ENCODE results near the gene PPBP.
"Not testable (repeated sequence)": the region's sequence is repeated elsewhere in the genome, so short reads cannot be mapped to it uniquely, and the experiment has no call there.

PPBP gene

DNA sequence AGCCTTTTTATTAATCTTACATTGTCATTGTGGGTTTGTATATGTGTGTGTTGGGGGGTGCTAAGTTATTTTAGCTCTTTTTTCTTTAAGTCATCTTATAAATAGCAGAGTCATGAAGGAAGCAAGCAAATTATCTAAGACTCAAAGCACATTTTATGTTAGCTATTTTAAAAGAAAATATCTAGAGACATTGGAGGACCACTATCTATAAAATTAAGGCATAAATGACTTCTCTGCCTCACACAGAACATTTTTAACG lies 3.7 kb upstream of the PPBP start:
- no peak for DNase-seq

DNA sequence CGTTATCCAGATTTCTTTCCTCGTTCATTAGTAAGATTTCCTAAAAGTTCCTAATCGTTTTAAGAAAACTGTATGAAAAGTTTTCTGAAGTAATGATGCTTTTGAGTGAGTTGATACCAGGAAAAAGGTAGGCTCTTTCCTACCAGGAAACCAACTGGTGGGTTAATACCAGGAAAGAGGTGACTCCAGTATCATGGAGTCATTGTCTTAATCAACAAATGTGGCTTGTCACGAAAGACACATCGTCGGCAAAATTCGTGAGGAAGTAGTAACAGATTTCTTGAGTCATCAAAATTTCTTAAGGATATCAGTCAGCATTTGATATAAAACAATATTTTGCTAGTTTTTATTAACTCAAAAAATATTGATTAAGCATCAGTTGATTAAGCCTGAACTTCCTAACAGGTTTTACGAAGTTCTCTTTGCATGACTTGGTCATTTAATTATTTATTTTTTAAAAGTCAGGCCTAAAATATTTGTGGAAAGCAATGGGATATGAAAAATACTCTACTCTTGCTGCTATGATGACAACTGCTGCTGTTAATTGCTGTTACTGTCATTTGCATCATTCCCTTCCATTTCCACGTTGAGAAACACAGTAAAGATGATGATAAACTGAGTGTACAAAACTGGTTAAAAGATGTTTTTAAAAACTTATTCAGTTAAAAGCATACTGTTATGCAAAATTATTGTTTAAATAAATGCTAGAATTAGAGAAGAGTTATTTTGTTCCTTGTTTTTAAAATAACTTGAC lies 3.2 kb upstream of the PPBP start:
- DNase-seq = no peak

DNA sequence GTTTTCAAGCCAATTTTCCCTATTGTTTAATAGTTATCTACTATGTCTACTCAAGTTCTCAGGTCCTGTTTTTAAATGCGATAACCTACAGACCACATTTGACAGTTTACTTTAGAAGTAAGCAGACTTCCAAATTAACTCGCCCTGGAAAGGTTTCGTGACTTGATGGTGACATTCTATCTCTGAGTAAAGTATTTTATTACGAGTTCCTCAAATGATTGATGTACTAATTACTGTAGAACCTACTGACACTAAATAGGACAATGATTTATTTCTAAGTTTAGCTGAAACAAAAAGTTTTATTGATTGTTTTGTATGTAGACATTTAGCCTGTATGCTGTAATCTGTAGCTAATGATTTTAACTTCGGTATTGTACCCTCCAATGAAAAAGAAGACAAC lies 1.9 kb upstream of the PPBP start:
- DNase-seq = no peak

DNA sequence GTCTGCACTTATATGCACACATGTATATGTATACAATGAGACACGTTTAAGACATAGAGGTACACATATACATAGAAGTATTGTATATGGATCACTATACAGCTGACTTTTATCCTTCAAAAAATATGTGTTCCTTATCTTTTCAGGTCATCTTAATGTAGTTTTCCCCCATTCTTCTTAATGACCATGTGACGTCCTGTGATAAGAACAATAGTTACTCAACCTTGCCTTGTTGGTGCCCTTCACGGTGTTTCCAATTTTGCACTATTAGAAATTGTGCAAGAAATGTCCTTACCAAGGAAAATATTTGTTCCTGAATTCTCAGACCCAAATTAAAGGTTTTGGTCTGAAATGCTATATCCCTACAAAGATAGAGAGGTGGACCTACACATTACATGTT lies 1.0 kb upstream of the PPBP start:
- no peak for DNase-seq

DNA sequence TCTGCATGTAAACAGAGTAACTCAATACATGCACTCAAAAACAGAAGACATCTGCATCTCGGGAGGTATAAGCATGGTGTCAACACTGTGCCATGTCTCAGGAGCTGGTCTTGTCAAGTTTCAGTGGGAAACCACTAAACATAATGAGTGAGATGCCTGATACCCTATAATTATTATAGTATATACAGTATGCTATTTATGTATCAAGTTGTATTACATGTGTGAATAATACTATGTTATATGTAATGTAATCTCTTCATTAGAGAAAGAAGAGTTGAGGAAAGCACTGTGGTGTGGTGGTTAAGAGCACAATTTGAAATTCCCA lies 2.5 kb downstream of the PPBP start:
- DNase-seq = no peak

DNA sequence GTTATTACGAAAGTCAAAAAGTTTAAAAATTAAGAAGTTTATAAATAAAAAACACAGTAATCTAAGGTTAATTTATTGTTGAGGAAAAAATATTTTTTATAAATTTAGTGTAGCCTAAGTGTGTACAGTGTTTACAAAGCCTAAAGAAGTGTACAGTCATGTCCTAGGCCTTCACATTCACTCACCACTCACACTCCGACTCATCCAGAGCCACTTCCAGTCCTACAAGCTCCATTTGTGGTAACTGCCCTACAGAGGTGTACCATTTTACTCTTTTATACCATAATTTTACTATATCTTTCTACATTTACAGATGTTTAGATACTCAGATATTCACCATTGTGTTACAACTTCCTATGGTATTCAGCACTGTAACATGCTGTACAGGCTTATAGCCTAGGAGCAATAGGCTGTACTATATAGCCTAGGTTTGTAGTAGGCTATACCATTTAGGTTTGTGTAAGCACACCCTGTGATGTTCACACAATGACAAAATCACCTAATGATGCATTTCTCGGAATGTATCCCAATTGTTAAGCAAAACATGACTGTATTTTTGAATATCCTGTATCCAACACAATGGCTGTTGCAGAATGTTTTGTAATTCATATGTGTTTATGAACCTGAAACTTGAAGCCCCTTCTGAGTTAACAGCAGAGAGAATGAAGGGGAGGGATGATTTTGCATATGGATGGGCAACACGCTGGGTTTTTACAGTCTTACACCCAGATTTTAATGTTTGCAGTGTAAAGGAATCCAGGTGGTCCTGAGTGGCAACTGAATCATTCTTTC lies 3.1 kb downstream of the PPBP start:
- DNase-seq = no peak

DNA sequence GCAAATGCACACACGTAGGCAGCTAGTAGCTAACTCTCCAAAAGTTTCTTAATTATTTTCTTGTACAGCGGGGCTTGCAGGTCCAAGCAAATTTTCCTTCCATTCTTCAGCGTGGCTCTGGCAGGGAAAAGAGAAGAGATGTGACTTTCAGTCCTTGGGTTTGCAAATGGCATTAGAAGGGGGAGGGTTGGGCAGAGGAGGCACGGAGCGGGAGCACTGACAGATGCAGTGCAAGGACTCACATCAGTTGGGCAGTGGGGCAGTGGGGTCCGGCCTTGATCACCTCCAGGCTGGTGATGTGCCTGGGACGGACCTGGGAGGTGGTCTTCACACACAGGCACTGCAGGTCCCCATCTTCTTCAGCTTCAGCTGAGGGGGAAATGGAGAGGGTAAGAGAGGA lies 6.8 kb downstream of the PPBP start:
- not testable (repeated sequence) for DNase-seq

DNA sequence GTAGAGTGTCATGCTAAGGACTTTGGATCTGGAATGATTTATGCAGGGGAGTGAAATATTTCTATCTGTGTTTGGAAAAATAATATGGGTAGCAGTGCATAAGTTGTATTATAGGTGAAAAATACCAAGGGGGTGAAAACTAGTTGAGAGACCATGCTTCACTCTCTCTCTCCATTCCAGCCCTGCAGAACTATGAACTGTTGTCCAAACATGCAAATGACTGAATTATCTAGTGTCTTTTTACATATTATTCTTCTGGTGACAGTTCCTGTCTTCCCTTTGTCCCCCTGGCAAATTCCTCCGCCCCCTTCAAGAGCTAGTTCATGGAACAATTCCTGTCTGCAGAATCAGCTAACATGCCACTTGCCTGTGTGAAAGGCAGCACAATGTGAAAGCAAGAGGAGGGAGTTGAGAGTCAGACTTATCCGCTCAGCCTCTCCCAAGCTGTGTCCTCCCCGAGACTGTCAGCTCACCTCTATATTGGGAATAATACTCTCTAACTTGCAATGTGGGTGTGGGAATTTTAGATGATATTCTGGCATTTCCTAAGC lies 8.5 kb downstream of the PPBP start:
- DNase-seq = no peak

DNA sequence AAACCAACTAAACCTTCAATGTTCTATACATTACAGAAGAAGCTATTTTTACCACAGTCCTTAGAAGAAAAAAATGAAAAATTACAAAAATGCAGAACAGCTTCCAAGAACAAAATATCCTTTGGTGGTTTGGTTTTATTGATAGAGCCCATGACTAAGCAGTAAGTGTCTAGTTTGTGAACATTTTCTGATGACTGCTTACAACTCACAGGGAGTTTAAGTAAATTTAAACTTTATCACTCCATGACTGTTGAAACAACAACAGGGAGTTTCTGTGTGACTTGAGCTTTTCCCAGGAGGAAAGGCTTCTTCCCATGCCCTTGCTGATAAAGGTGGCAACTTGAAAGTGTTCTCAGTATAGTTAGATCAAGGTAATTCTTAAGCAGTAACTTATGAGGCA lies 9.1 kb downstream of the PPBP start:
- DNase-seq = no peak

DNA sequence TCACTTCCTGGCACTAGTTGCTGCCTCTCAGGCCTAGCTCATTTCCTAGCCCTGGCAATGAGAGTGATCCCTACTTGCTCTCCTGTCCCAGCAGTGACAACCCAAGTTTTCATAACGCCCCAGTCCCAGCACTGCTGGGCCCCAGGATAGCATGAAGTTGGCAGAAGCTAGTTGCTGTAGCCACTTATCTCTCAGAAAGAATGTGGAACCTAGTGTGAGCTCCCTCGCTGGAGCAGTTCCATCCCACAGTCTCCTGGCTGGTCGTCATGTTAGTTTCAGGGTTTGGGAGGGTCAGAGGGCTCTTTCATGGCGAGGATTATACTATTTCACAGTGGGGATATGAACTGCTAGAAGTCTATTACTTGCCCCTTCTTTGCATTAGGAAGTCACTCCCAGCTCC lies 11.3 kb downstream of the PPBP start:
- DNase-seq = no peak

DNA sequence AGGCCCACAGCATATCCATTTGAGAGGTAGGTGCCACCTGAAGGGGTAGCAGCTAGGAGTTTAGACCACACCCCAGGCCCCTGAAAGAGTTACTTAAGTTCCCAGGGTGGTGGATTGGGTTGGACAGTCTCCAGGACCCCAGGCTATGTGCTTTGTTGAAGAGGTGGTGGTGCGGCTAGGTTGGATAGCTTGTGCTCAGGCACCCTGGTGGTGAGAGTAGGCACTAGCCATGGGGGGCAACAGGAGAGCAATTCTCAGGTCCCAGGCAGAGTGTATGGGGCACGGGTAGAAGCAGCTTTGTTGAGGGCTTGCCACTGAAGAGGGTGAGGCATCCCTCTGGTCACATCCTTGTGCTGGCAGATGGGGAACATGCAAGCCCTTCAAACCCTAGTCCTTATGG lies 11.8 kb downstream of the PPBP start:
- DNase-seq = no peak

DNA sequence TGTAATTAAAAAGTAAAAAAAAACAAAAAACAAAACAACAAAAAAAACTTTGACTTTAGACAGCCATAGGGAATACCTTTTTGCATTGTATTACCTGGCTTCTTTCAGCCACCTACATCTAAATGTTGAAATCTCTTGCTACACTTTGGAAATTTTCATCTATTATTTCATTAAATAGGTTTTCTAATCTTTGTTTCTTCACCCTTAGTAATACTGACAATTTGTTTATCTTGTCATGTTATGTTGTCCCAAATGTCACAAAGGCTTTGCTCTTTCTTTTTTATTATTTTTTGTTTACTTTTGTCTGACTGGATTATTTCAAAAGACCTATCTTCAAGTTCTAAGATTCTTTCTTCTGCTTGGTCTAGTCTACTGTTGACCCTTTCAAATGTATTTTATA lies 13.6 kb downstream of the PPBP start:
- DNase-seq = no peak

DNA sequence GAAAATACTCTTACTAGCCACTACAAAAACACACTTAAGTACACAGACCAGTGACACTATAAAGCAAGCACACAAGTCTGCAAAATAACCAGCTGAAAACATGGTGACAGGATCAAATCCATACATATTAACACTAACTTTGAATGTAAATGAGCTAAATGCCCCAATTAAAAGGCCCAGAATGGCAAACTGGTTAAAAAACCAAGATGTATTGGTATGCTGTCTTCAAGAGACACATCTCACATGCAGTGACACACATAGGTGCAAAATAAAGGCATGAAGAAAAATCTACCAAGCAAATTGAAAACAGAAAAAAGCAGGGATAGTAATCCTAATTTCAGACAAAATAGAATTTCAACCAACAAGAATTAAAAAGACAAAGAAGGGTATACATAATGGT lies 17.0 kb downstream of the PPBP start:
- no peak for DNase-seq

DNA sequence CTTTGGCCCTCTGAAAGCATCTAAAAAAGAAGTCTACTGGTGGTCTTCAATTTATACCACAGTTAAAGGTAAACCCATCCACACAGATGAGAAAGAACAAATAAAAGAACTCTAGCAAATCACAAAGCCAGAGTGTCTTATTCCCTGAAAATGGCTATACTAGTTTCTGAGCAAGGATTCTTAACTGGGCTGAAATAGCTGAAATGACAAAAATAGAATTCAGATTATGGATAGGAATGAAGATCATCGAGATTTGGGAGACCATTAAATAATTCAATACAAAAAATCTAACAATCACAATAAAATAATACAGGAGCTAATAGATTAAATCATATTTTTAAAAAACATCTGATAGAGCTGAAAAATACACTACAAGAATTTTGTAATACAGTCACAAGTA lies 18.0 kb downstream of the PPBP start:
- no peak for DNase-seq

DNA sequence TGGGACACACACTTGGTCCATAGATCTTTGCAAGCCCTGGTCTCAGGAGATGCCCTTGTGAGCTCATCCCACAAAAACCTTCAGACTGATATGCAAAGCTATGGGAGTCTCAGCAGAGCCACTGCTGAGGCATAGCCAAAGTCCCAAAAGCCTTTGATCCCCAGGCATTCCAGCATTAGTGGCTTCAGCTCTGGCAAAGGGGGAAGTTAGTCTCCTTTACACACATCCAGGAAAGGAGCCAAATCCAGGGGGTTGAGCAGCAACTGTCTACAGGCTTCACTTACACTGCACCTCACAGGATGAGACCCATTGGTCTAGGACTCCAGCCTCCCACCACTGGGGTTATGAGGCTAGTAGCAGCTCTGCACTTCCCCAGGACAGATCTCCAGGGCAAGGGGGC lies 20.1 kb downstream of the PPBP start:
- no peak for DNase-seq

DNA sequence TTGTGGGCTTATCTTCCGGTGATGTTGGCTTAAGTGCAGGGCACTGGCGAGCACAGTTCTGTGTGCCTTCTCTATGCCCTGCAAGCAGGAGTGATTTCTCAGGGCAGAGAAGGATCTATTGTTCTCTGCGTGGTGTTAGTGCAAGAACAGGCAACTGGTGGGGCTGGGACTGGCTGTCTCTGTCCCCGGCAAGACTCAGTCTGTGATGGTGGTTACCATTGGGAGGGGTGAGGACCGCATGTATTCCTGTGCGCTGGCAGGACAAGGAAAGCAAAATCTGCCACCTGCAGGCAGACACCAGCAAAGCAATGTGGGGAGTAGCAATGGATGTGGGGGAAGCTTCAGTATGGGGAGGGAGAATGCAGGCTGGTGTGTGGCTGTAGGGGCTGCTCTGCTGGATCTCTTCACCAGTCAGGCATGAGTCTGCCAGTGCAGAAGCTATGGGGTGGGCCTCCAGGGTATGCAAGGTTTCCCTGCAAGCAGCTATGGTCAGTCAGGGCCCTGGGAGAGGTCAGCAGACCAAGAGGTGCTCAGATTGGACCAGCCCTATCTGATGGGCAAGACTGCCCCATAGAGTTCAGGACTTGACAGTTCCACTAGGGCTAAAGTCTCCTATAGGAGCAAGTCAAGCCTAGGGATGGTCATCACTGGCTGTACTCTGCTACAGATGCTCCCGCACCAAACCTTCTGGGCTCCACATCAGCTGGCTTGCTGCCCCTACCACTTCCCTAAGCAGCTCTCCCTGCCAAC lies 23.0 kb downstream of the PPBP start:
- DNase-seq = no peak

DNA sequence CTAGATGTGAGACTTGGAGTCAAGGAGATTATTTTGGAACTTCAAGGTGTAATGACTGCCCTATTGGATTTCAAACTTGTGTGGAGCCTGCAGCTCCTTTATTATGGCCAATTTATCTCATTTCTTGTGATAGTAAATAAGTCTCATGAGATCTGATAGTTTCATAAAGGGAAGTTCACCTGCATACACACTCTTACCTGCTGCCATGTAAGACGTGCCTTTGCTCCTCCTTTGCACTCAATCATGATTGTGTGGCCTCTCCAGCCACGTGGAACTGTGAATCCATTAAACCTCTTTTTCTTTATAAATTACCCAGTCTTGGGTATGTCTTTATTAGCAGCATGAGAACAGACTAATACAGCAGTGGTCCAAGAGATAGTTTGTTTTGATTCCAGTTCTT lies 25.3 kb downstream of the PPBP start:
- no peak for DNase-seq

DNA sequence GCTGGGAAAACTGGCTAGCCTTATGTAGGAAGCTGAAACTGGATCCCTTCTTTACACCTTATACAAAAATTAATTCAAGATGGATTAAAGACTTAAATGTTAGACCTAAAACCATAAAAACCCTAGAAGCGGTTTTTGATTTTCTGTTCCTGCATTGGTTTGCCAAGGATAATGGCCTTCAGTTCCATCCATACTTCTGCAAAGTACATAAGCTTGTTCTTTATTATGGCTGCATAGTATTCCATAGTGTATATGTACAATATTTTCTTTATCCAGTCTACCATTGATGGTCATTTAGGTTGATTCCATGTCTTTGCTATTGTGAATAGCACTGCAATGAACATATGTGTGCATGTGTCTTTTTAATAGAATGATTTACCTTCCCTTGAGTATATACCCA lies 28.9 kb downstream of the PPBP start:
- not testable (repeated sequence) for DNase-seq

DNA sequence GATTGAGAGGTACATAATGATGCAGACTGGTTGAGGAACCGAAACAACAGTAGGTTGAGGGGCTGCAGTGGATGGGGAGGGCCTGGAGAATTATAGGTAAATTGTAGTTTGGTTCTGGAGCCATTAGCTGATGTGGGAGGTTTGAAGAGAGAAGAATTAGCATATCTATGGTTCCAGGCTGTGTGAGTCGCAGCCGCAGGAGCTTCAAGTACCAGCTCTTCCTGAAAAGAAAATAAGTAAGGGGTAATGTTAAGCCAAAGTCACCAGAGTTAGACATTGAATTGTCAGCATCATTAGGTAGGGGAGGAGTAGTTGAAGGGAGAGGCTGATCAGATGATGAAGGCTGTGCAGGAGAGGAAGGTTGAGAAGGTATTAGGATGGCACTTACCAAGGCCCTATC lies 35.6 kb downstream of the PPBP start:
- no peak for DNase-seq

DNA sequence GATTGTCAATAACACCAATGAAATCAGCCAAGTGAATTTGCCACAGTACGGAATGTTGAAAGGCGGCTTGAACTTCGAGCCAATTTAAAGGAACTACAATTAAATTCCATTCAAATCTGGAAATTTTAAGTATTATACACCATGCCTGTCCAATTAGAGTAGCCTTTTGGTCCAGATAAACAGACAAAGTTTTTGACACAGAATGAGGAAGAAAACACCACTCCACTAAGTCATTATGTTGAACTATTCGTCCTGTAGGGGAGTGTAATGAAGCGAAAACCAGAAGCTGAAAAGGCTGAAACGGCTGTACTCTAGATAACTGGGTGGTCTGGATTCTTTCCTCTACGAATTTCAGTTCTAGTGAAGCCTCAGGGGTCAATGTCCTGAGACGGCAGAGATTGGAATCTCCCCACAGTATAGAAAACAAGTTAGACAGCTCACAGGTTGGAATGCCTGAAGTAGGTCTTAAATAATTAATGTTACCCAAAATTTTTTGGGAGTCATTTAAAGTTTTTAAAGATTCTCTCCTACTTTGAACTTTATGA lies 37.5 kb downstream of the PPBP start:
- DNase-seq = not testable (repeated sequence)

DNA sequence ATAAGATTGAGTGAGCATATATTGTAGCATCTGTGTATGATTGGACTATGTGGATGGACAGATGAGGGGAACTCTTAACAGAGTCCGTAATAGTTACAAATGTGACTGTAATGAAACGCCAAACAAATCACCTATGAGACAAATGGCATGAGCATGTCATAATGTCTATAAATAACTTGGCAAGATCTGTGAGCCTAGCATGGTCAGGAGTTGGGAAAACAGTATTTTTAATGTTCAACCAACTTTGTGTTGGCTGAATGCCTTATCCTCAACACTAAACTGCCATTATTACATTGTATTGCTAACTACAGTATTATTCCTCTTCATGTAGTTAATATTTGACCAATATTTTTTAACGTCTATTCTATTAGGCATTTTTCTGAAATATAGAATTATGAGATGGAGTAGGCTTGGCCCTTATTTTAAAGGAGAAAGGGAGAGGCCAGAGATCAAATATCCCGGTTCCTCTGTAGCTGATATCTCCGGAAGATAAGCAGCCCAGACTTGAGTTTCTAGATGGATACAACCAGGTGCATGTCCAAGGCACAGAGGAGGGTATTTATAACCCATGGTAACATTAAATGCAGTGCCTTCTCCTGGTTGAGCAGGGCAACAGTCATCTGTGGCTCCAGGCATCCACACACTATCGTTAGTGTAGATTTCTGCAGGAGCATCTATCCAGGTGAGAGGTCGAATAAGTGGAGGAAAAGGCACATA lies 38.8 kb downstream of the PPBP start:
- DNase-seq = no peak

DNA sequence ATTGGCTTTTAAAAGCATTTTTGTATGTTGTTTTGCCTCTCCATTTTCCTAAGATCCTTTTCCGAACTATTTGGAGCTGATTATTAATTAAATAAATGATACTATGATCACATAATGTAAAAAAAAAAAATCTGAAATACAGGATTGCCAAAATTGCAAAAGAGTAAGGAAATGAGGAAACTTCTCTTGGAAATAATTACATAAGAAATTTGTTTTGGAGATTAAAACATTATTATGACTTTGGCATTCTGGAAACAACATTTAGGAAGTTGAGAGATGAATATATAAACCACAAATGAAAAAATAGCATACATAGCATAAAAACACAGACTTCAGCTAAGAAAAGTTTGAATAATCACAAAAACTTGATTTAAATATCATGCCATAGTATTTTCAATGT lies 39.7 kb downstream of the PPBP start:
- no peak for DNase-seq
